H9 (cell line): ENCODE data around the gene MYDGF. TPM values are rescaled to one million over a fixed set of nuclear protein-coding genes. Genes with fewer than 3 reads are reported as not detected.

Experiments
- DNase-seq: peaks from one replicate; pipeline ENCODE4 v3.0.0-alpha.2; 2017
- H2AFZ ChIP-seq: one replicate; pipeline ENCODE4 v1.6.1; 2013; ENCODE audit warnings: mild to moderate bottlenecking, low read length, control low read depth, moderate library complexity
- H2AK5ac ChIP-seq: 2 replicates; pipeline ENCODE4 v1.6.1; 2013; ENCODE audit warnings: low read length, control low read depth, mixed read lengths; ENCODE audit not compliant: insufficient read length
- H2BK120ac ChIP-seq: one replicate; pipeline ENCODE4 v1.6.1; 2013; ENCODE audit warnings: low read depth, mild to moderate bottlenecking, low read length, control low read depth, inconsistent platforms; ENCODE audit not compliant: poor library complexity, severe bottlenecking
- H2BK12ac ChIP-seq: 2 replicates; pipeline ENCODE4 v1.6.1; 2013; ENCODE audit warnings: low read length, control low read depth, mixed read lengths, low read depth; ENCODE audit not compliant: insufficient read length
- H2BK15ac ChIP-seq: 2 replicates; pipeline ENCODE4 v1.6.1; 2013; ENCODE audit warnings: low read depth, low read length, control low read depth
- H2BK20ac ChIP-seq: one replicate; pipeline ENCODE4 v1.6.1; 2013; ENCODE audit warnings: low read depth, mild to moderate bottlenecking, low read length, control low read depth, inconsistent platforms; ENCODE audit not compliant: poor library complexity, severe bottlenecking
- H2BK5ac ChIP-seq: 2 replicates; pipeline ENCODE4 v1.6.1; 2013; ENCODE audit warnings: low read length, control low read depth, mixed read lengths; ENCODE audit not compliant: insufficient read length
- H3K14ac ChIP-seq: 2 replicates; pipeline ENCODE4 v1.6.1; 2013; ENCODE audit warnings: low read length, control low read depth; ENCODE audit not compliant: insufficient read depth
- H3K18ac ChIP-seq: 2 replicates; pipeline ENCODE4 v1.6.1; 2013; ENCODE audit warnings: low read depth, mild to moderate bottlenecking, mixed read lengths, low read length, control low read depth; ENCODE audit not compliant: insufficient read length
- H3K23ac ChIP-seq: 2 replicates; pipeline ENCODE4 v1.6.1; 2013; ENCODE audit warnings: low read length, control low read depth, mixed read lengths, low read depth; ENCODE audit not compliant: insufficient read length
- H3K23me2 ChIP-seq: 2 replicates; pipeline ENCODE4 v1.6.1; 2013; ENCODE audit warnings: low read depth, mild to moderate bottlenecking, mixed read lengths, low read length, control low read depth; ENCODE audit not compliant: insufficient read length, poor library complexity, severe bottlenecking
- H3K27ac ChIP-seq: 2 replicates; pipeline ENCODE4 v1.5.1; 2013; ENCODE audit warnings: low read length, control low read depth, mixed read lengths, low read depth; ENCODE audit not compliant: insufficient read length
- H3K27me3 ChIP-seq: 2 replicates; pipeline ENCODE4 v1.6.1; 2013; ENCODE audit warnings: low read length, control low read depth, inconsistent platforms; ENCODE audit not compliant: insufficient read depth
- H3K4ac ChIP-seq: 2 replicates; pipeline ENCODE4 v1.6.1; 2013; ENCODE audit warnings: low read depth, mild to moderate bottlenecking, control low read depth, inconsistent platforms, low read length, moderate library complexity
- H3K4me1 ChIP-seq: 2 replicates; pipeline ENCODE4 v1.6.1; 2013; ENCODE audit warnings: low read length, control low read depth, inconsistent platforms; ENCODE audit not compliant: insufficient read depth
- H3K4me2 ChIP-seq: 2 replicates; pipeline ENCODE4 v1.6.1; 2013; ENCODE audit warnings: low read length, control low read depth, mixed read lengths; ENCODE audit not compliant: insufficient read length, insufficient read depth
- H3K56ac ChIP-seq: 2 replicates; pipeline ENCODE4 v1.6.1; 2013; ENCODE audit warnings: low read depth, mild to moderate bottlenecking, mixed read lengths, low read length, control low read depth; ENCODE audit not compliant: insufficient read length
- H3K79me1 ChIP-seq: 2 replicates; pipeline ENCODE4 v1.6.1; 2013; ENCODE audit warnings: low read depth, mild to moderate bottlenecking, moderate library complexity, low read length, control low read depth, inconsistent platforms; ENCODE audit not compliant: insufficient read depth, poor library complexity, severe bottlenecking
- H3K79me2 ChIP-seq: 2 replicates; pipeline ENCODE4 v1.6.1; 2013; ENCODE audit warnings: low read length, control low read depth, inconsistent platforms; ENCODE audit not compliant: insufficient read depth
- H3K9ac ChIP-seq: 2 replicates; pipeline ENCODE4 v1.6.1; 2013; ENCODE audit warnings: low read length, control low read depth, mixed read lengths; ENCODE audit not compliant: insufficient read length; ENCODE audit errors: extremely low read depth
- H3K9me3 ChIP-seq: one replicate; pipeline ENCODE4 v1.6.1; 2013; ENCODE audit warnings: low read depth, low read length, inconsistent platforms; ENCODE audit not compliant: control insufficient read depth
- H3T11ph ChIP-seq: one replicate; pipeline ENCODE4 v1.6.1; 2013; ENCODE audit warnings: mild to moderate bottlenecking, low read length, control low read depth, inconsistent platforms
- H4K20me1 ChIP-seq: one replicate; pipeline ENCODE4 v1.6.1; 2013; ENCODE audit not compliant: control insufficient read depth, insufficient read length, insufficient read depth
- H4K5ac ChIP-seq: 2 replicates; pipeline ENCODE4 v1.6.1; 2013; ENCODE audit warnings: low read depth, mild to moderate bottlenecking, mixed read lengths, low read length, control low read depth; ENCODE audit not compliant: insufficient read length
- H4K8ac ChIP-seq: replicated peaks from 2 replicates; pipeline ENCODE4 v1.6.1; 2013; ENCODE audit warnings: low read length, control low read depth, mixed read lengths, low read depth; ENCODE audit not compliant: insufficient read length
- H4K91ac ChIP-seq: 2 replicates; pipeline ENCODE4 v1.6.1; 2013; ENCODE audit warnings: low read depth, mild to moderate bottlenecking, moderate library complexity, mixed read lengths, low read length, control low read depth; ENCODE audit not compliant: insufficient read length
- H3K27ac Mint-ChIP-seq, 3 experiments: 2 replicates in 2 of 3; 3 replicates in 1 of 3; pipeline ENCODE4 v1.8.0; 2020 to 2021; ENCODE audit warnings: mixed read lengths in 3 of 3, mild to moderate bottlenecking in 1 of 3, moderate library complexity in 1 of 3
- H3K27me3 Mint-ChIP-seq: 2 replicates; pipeline ENCODE4 v1.8.0; 2021; ENCODE audit warnings: low read depth, mild to moderate bottlenecking, moderate library complexity, mixed read lengths
- H3K36me3 Mint-ChIP-seq, 3 experiments: 2 replicates in 2 of 3; 3 replicates in 1 of 3; pipeline ENCODE4 v1.8.0; 2020 to 2021; ENCODE audit warnings: low read depth in 3 of 3, mixed read lengths in 3 of 3; ENCODE audit not compliant: insufficient read depth in 1 of 3
- H3K4me1 Mint-ChIP-seq, 2 experiments: 2 replicates each; pipeline ENCODE4 v1.8.0; 2020; ENCODE audit warnings: mixed read lengths in 2 of 2
- H3K4me3 Mint-ChIP-seq, 2 experiments: 2 replicates in 1 of 2; 3 replicates in 1 of 2; pipeline ENCODE4 v1.8.0; 2020 to 2021; ENCODE audit warnings: mild to moderate bottlenecking in 2 of 2, mixed read lengths in 2 of 2, moderate library complexity in 1 of 2
- H3K9me3 Mint-ChIP-seq, 2 experiments: 2 replicates in 1 of 2; 3 replicates in 1 of 2; pipeline ENCODE4 v1.8.0; 2020; ENCODE audit warnings: mild to moderate bottlenecking in 2 of 2, mixed read lengths in 2 of 2, moderate library complexity in 1 of 2
- WGBS: extraction: QIAGEN DNeasy Blood & Tissue Kit; methylation state at CpG from one replicate; pipeline ENCODE4 v1.1.7; 2013; ENCODE audit warnings: missing lambda C conversion rate, low lambda C conversion rate, mixed read lengths; ENCODE audit not compliant: insufficient read length; ENCODE audit errors: extremely low coverage; 5-methylcytosine and 5-hydroxymethylcytosine counted together
- total RNA-seq: library from RNA; stranded (reverse); gene quantifications from 2 replicates; pipeline ENCODE4 v1.2.1, GENCODE V29; 2021
- TF ChIP-seq, protein P1 (sequence below): fragments of 200-600 bp; sonication (generic); conservative IDR thresholded peaks from 3 replicates; pipeline ENCODE4 v1.8.0; 2021; ENCODE audit warnings: antibody characterized with exemption, mild to moderate bottlenecking

Gene MYDGF
- total RNA-seq, 1 experiment from 2014 or later, result 43.4 TPM

DNA sequence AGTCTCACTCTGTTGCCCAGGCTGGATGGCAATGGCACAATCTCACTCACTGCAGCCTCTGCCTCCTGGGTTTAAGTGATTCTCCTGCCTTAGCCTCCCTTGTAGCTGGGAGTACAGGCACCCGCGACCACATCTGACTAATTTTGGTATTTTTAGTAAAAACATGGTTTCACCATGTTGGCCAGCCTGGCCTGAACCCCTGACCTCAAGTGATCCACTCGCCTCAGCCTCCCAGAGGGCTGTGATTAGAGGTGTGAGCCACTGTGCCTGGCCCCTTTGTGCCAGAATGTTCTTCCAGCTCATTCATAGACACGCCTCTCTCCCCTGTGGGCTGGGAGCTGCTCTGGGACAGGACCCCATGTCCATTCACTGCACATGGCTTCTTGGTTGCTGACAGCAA lies 9.1 kb downstream of the MYDGF start:
- H3K4me1 ChIP-seq, result no peaks in the 10 kb centered on the region
- WGBS, result no CpG with 5 or more reads among the region's 4 CpGs

More for the DNA sequence above, 9.1 kb downstream of the MYDGF start:
- no peaks in the 10 kb centered on the region for H3K9me3 ChIP-seq
- no peak overlapping the region for H2BK5ac ChIP-seq
- H3K14ac ChIP-seq, result no peak overlapping the region
- no peaks in the 10 kb centered on the region for H3K4me1 Mint-ChIP-seq
- H3K9ac ChIP-seq, result no peak overlapping the region
- H2AK5ac ChIP-seq, result no peak overlapping the region
- H2AFZ ChIP-seq, result no peak overlapping the region
- no peak overlapping the region for H3K56ac ChIP-seq
- no peaks in the 10 kb centered on the region for H3K27me3 Mint-ChIP-seq
- H2BK20ac ChIP-seq, result no peak overlapping the region
- no peaks in the 10 kb centered on the region for H3K23me2 ChIP-seq
- DNase-seq, result no peak
- no peak overlapping the region for H4K91ac ChIP-seq
- H2BK15ac ChIP-seq, result no peak overlapping the region
- TF ChIP-seq, protein P1, sequence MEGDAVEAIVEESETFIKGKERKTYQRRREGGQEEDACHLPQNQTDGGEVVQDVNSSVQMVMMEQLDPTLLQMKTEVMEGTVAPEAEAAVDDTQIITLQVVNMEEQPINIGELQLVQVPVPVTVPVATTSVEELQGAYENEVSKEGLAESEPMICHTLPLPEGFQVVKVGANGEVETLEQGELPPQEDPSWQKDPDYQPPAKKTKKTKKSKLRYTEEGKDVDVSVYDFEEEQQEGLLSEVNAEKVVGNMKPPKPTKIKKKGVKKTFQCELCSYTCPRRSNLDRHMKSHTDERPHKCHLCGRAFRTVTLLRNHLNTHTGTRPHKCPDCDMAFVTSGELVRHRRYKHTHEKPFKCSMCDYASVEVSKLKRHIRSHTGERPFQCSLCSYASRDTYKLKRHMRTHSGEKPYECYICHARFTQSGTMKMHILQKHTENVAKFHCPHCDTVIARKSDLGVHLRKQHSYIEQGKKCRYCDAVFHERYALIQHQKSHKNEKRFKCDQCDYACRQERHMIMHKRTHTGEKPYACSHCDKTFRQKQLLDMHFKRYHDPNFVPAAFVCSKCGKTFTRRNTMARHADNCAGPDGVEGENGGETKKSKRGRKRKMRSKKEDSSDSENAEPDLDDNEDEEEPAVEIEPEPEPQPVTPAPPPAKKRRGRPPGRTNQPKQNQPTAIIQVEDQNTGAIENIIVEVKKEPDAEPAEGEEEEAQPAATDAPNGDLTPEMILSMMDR, result no peak
- no peak overlapping the region for H3K27ac ChIP-seq
- H3K79me1 ChIP-seq, result no peaks in the 10 kb centered on the region
- no peak overlapping the region for H2BK120ac ChIP-seq
- peak overlapping the region in 2 of 3 experiments; percentile 53 to 68; a peak in 4 of 7 replicates for H3K27ac Mint-ChIP-seq
- no peak overlapping the region for H3T11ph ChIP-seq
- peaks cover 11 to 34% (median 21%) of the 10 kb centered on the region in 3 experiments; a peak in 6 of 7 replicates for H3K36me3 Mint-ChIP-seq
- no peak overlapping the region for H3K4ac ChIP-seq
- H3K4me3 Mint-ChIP-seq, result no peak overlapping the region; a peak in 1 of 5 replicates
- H4K20me1 ChIP-seq, result no peaks in the 10 kb centered on the region
- no peak overlapping the region for H3K23ac ChIP-seq
- no peak overlapping the region for H3K4me2 ChIP-seq
- H2BK12ac ChIP-seq, result no peak overlapping the region
- no peaks in the 10 kb centered on the region for H3K9me3 Mint-ChIP-seq
- H4K8ac ChIP-seq, result no peak overlapping the region
- H3K79me2 ChIP-seq, result no peaks in the 10 kb centered on the region
- no peak overlapping the region for H4K5ac ChIP-seq
- H3K18ac ChIP-seq, result no peak overlapping the region
- no peaks in the 10 kb centered on the region for H3K27me3 ChIP-seq
